Stimulated activated CD4-positive, alpha-beta T cell treated with anti-CD3 and anti-CD28 coated beads, Interleukin-4, amount 100 ng/mL, for 48 hours (primary cell): ENCODE measurements around the gene LHX8.
"Not testable (repeated sequence)": the region's sequence is repeated elsewhere in the genome, so short reads cannot be mapped to it uniquely, and the experiment has no call there.

Experiments used
- DNase-seq, 2 donors: peaks; one replicate each; pipeline ENCODE4 v3.0.0-alpha.2; 2020; ENCODE audit warnings: low read depth in 2 of 2

The LHX8 gene

GRCh38 chr1:75132812-75133619 is 1.2 kb upstream of the LHX8 start:
- no peak for DNase-seq

DNA sequence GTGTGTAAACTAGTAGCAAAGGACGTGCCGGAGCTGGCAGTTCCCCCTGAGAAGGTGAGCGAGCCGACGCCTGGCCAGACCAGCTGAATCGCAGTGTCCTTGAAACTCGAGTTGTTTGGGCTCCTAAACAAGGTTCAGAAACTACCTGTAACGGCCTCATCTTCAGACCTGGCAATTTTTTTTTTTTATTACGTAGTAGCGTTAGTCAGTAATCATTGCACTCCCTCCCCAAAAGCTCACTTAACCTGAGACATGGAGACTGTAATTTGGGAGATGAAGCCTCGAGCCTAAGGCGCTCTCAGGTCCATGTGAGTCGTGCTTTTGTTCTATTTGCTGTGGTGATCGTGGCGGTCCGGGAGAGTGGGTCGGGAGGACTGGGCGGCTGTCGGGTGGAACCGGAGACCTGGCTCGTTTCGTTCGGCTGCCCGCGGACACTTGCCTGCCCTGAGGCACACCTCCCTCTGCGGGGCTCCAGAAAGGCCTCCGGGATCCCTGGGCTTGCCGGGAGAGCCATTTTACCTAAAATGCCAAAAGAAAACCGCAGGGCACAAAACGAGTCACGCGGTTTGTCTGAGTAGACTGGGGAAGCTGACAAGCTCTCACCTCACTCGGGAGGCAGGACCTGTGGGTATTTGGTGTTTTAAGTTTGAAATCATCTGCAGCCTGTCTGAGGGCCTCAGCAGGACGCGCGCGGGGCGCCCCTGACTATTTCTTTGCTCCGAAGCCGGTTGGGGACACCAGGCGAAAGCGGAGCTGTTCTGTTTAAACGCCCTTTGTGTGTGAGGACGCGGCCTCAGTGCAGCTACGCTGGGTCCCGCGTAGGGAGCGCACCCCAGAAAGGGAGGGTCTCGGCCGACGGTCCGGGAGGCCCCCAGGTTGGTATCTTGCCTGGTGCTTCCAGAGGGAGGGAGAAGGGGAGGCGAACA is 722 bp downstream of the LHX8 start:
- DNase-seq = no peak

DNA sequence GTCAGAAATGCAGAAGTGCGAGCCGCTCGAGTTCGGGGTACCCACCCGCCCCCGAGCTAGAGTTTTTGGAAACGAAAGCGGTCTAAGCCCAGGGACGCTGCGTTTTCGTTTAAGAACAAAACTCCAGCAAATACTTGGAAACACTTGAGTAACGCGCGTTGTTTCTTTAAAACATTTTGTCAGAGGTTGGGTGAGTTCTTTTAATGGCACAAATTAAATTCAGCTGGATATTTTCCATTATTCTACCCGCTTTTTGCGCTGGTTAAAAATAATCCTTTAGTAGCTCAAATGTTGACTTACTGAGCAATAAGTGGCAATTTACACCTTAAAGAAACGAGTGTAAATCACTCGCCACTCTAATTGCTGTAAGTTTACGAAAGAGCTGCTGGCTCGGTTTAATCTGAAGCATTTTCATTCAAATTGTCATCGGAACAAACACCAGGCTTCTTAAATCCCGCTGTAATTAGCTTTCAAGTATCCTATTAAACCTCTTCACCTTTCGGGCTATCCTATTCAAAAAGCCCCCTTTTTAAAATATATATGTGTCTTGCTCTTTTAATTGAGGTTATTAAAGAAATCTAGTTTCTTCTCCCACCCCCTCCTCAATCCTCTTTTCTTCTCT is 1.5 kb downstream of the LHX8 start:
- DNase-seq = no peak

- no peak for DNase-seq
Observed at GRCh38 chr1:75136195-75136815, 2.1 kb downstream of the LHX8 start.

- DNase-seq = no peak
Observed at GRCh38 chr1:75136921-75137641, 2.9 kb downstream of the LHX8 start.

- no peak for DNase-seq
Observed at GRCh38 chr1:75152092-75152491, 17.9 kb downstream of the LHX8 start.

- DNase-seq = no peak
Observed at GRCh38 chr1:75159154-75159553, 25.0 kb downstream of the LHX8 start.

- DNase-seq = no peak
Observed at GRCh38 chr1:75165264-75165663, 31.1 kb downstream of the LHX8 start.

- DNase-seq = no peak
Observed at GRCh38 chr1:75166821-75167220, 32.6 kb downstream of the LHX8 start.

DNA sequence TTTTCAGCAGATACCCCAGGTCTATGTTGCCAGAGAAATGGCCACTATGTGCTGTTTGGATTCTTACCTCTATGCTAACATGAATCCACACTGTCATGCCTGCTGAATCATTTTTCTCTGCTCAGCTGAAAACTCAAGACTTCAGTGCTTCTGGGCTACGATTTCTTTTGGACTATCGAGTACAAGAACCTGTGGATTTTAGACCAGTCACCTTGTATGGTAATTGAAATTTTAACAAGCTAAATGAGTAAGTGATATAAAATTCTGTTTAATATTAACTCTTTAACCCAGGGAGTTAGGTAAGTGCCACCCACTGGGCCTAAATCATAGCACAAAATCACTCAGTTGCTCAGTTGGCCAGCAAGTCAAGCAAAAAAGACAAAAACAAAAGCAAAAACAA is 35.8 kb downstream of the LHX8 start:
- no peak for DNase-seq

GRCh38 chr1:75170981-75171380 is 36.8 kb downstream of the LHX8 start:
- no peak for DNase-seq

- DNase-seq = no peak
Observed at GRCh38 chr1:75171876-75172275, 37.7 kb downstream of the LHX8 start.

DNA sequence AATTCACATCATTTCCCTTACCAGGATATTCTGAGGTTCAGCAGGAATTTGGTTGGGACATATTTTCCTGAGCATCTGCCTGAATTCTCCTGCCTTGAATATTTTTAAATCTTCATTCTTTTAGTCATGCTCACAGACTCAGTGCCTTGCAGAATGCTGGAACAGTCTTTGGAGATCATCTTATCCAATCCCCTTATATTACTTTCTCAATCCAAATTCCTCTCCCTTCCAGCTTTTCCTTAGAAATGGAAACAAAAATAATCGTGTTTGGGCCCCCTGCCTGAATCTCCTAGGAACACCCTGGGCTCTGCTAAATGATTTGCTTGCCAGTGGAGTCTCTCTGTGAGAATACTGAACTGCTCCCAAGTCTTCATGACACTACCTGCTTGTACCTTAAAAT is 38.4 kb downstream of the LHX8 start:
- DNase-seq = no peak

DNA sequence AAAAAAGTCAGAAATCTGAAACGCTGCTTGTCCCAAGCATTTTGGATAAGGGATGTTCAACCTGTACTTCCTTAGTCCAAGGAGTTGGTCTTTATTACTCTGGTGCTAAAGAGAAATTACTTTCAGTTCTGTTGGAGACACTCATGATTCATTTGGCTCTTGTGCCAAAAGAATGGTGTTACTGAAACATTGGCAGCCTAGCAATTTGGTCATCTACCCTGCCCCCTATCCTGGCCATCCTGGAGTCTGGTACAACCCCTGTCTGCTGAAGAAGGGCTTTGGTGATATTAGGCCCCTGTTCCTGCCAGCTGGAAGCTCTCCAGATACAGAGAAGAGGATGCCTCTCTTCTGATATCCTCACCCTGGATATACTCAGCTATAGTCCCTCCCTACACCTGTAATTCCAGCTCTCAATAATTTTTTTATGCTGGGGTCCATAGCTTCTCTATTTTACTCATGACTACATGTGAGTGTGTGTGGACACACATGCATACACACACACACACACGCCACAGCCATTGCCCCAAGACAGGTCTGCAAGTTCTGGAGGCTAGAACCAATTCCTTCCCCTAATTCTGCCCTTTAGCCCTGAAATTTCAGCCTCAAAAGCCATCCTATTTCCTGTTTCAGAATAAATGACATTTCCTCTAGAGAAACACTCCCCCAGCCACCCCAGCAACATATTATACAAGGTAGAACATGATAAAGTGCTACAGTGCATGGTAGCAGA is 40.0 kb downstream of the LHX8 start:
- DNase-seq = no peak

DNA sequence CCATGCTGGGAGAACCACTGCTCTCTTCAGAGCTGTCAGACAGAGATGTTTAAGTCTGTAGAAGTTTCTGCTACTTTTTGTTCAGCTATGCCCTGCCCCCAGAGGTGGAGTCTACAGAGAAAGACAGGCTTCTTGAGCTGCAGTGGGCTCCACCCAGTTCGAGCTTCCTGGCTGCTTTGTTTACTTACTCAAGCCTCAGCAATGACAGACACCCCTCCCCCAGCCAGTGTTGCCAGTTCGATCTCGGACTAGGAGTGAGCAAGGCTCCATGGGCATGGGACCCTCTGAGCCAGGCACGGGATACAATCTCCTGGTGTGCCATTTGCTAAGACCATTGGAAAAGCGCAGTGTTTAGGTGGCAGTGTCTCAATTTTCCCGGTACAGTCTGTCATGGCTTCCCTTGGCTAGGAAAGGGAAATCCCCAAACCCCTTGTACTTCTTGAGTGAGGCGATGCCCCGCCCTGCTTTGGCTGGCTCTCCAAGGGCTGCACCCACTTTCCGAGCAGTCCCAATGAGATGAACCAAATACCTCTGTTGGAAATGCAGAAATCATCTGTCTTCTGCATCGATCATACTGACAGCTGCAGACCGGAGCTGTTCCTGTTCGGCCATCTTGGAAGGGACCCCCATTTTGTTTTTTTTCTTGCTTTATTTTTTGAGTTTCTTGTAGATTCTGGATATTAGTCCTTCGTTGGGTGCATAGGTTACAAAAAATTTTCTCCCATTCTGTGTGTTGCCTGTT is 47.2 kb downstream of the LHX8 start:
- not testable (repeated sequence) for DNase-seq

GRCh38 chr1:75188892-75189291 is 54.7 kb downstream of the LHX8 start:
- DNase-seq = no peak

GRCh38 chr1:75198163-75198562 is 64.0 kb downstream of the LHX8 start:
- DNase-seq = no peak

DNA sequence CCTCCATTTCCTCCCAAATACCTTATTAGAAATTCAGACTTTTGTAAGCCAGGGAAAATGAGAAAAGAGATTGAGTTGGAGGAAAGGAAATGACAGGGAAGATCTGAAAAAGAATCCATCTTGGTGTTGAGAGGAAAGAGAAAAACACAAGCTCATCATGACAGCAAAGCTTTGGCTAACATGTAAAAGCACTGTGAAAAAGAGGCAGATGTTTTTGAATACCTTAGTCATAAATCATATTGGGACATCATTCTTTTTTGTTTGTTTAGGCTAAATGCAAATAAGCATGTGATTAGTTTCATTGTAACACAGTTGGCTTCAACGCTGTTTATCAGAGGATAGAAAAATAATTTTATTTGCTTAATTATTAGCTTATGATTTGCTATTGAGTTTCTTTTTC is 64.6 kb downstream of the LHX8 start:
- DNase-seq = no peak

DNA sequence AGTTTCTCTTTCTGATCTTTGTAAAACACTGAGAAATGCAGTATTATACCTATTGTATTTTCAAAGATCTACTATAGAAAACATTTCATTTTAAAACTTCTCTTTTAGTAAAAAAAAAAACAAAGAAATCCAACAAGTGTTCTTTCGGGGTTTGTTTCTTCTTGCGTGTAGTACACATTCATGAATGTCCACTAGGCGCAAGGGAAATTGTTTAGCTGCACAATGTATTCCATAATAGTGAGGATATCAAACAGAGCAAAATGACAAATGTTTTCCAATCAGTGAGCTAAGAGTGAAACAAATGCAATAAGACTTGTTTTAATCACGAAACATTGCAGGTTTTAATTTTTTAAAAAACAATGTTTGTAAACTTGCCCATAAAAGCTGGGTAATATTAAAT is 68.6 kb downstream of the LHX8 start:
- DNase-seq = no peak
